Measurements from ENCODE around the gene MRPS18B. TPM values are rescaled to one million over a fixed set of nuclear protein-coding genes. Genes with fewer than 3 reads are reported as not detected.
A peak's percentile ranks its signal among the peaks of the same experiment; 100 is the strongest.

The MRPS18B gene
- total RNA-seq, 6 experiments from 2014 or later, result 50.7 to 63.4 (median 56.1) TPM

GRCh38 chr6:30598912-30599624 is 18.6 kb upstream of the MRPS18B start:
- H3K27ac Mint-ChIP-seq, result no peak overlapping the region; the same call in 1 of the 2 replicates
- TF ChIP-seq CTCF (IDR thresholded peaks at IDR 0.05), result no peak
- no peaks in the 10 kb centered on the region for H3K9me3 Mint-ChIP-seq
- H3K4me3 Mint-ChIP-seq, result no peak overlapping the region
- DNase-seq, result no peak
- peaks cover 12% of the 10 kb centered on the region for H3K27me3 Mint-ChIP-seq (ENCODE audit: insufficient read depth)
- H3K36me3 Mint-ChIP-seq (ENCODE audit: low read depth), result peaks cover 26% of the 10 kb centered on the region
- no peaks in the 10 kb centered on the region for H3K4me1 Mint-ChIP-seq (ENCODE audit: low read depth)

- DNase-seq, result no peak
- Mint-ChIP-seq H3K4me1 (ENCODE audit: low read depth) (no peaks in the 10 kb centered on the region), H3K4me3 (no peak overlapping the region), H3K27ac (peak overlapping the region; percentile 37; the same call in 1 of the 2 replicates), H3K27me3 (ENCODE audit: insufficient read depth) (peaks cover 12% of the 10 kb centered on the region), H3K36me3 (ENCODE audit: low read depth) (peaks cover 31% of the 10 kb centered on the region), H3K9me3 (no peaks in the 10 kb centered on the region)
- no peak for TF ChIP-seq CTCF (IDR thresholded peaks at IDR 0.05)
Observed at GRCh38 chr6:30599625-30600324, 17.9 kb upstream of the MRPS18B start.

- H3K27ac Mint-ChIP-seq, result peak overlapping the region; percentile 46; the same call in 1 of the 2 replicates
- no peak overlapping the region; the same call in 1 of the 2 replicates for H3K4me3 Mint-ChIP-seq
- H3K36me3 Mint-ChIP-seq (ENCODE audit: low read depth), result peaks cover 34% of the 10 kb centered on the region
Observed at GRCh38 chr6:30600451-30600961, 17.1 kb upstream of the MRPS18B start.

GRCh38 chr6:30601436-30601814 is 16.2 kb upstream of the MRPS18B start:
- Mint-ChIP-seq H3K9me3 (no peaks in the 10 kb centered on the region), H3K27me3 (ENCODE audit: insufficient read depth) (peaks cover 9% of the 10 kb centered on the region), H3K4me1 (ENCODE audit: low read depth) (no peaks in the 10 kb centered on the region), H3K27ac (no peak overlapping the region), H3K36me3 (ENCODE audit: low read depth) (peaks cover 39% of the 10 kb centered on the region), H3K4me3 (no peak overlapping the region)
- DNase-seq, result no peak
- TF ChIP-seq CTCF (IDR thresholded peaks at IDR 0.05), result no peak

More at GRCh38 chr6:30600451-30600961, 17.1 kb upstream of the MRPS18B start:
- DNase-seq, result no peak
- Mint-ChIP-seq H3K27me3 (ENCODE audit: insufficient read depth) (peaks cover 12% of the 10 kb centered on the region), H3K9me3 (no peaks in the 10 kb centered on the region), H3K4me1 (ENCODE audit: low read depth) (no peaks in the 10 kb centered on the region)
- TF ChIP-seq CTCF (IDR thresholded peaks at IDR 0.05), result no peak

GRCh38 chr6:30601815-30602641 is 15.6 kb upstream of the MRPS18B start:
- no peak overlapping the region for H3K4me3 Mint-ChIP-seq
- H3K27ac Mint-ChIP-seq, result no peak overlapping the region
- no peak for TF ChIP-seq CTCF (IDR thresholded peaks at IDR 0.05)
- peaks cover 6% of the 10 kb centered on the region for H3K27me3 Mint-ChIP-seq (ENCODE audit: insufficient read depth)
- DNase-seq, result no peak
- no peaks in the 10 kb centered on the region for H3K9me3 Mint-ChIP-seq
- H3K4me1 Mint-ChIP-seq (ENCODE audit: low read depth), result no peaks in the 10 kb centered on the region
- peaks cover 44% of the 10 kb centered on the region for H3K36me3 Mint-ChIP-seq (ENCODE audit: low read depth)
